Adrenal gland (tissue), 12 donors: Measurements from ENCODE around the gene COL23A1. TPM values are rescaled to one million over a fixed set of nuclear protein-coding genes. Genes with fewer than 3 reads are reported as not detected.

Experiments
- DNase-seq, 7 donors: peaks; one replicate each; pipeline ENCODE4 v3.0.0-alpha.2; 2019 to 2020
- H3K27ac ChIP-seq, 5 donors: fragments of 200-600 bp; sonication (generic) in 4 of 5; 1 replicate in 3 of 5; 2 replicates in 2 of 5; pipeline versions ENCODE4 v1.5.1 to v1.8.0; 2016 to 2020; ENCODE audit warnings: mild to moderate bottlenecking in 1 of 5
- H3K27me3 ChIP-seq: fragments of 200-600 bp; 2 replicates; pipeline ENCODE4 v1.8.0; 2021
- H3K36me3 ChIP-seq, 2 donors: fragments of 200-600 bp; replicated peaks in 1 of 2; 1 replicate in 1 of 2; 2 replicates in 1 of 2; pipeline versions ENCODE4 v1.5.1 to v1.8.0; 2018 to 2022
- H3K4me1 ChIP-seq, 2 donors: fragments of 200-600 bp; replicated peaks in 1 of 2; 1 replicate in 1 of 2; 2 replicates in 1 of 2; pipeline versions ENCODE4 v1.5.1 to v1.8.0; 2018 to 2021
- H3K4me3 ChIP-seq, 4 donors: fragments of 200-600 bp; sonication (generic) in 3 of 4; one replicate each; pipeline ENCODE4 v1.5.1; 2016 to 2018
- H3K9me3 ChIP-seq, 3 donors: fragments of 200-600 bp; sonication (generic) in 1 of 3; replicated peaks in 1 of 3; 1 replicate in 2 of 3; 2 replicates in 1 of 3; pipeline versions ENCODE4 v1.5.1 to v1.8.0; 2016 to 2021
- CTCF ChIP-seq, 6 experiments: fragments of 450-650 bp in 4 of 6; fragments of 200-600 bp in 2 of 6; sonication (generic) in 1 of 6; IDR thresholded peaks; 1 replicate in 5 of 6; 2 replicates in 1 of 6; pipeline versions ENCODE4 v1.5.1 to v1.8.0; 2016 to 2021; ENCODE audit warnings: antibody characterized with exemption in 6 of 6, mild to moderate bottlenecking in 2 of 6, moderate library complexity in 1 of 6
- POLR2A ChIP-seq, 2 donors: fragments of 450-650 bp; IDR thresholded peaks; one replicate each; pipeline ENCODE4 v1.6.1; 2017; ENCODE audit warnings: antibody characterized with exemption in 2 of 2, mild to moderate bottlenecking in 2 of 2, moderate library complexity in 1 of 2
- WGBS, 4 donors: extraction: QIAGEN DNeasy Blood & Tissue Kit in 2 of 4; methylation state at CpG; one replicate each; pipeline versions ENCODE4 v1.1.5 to v1.1.7; 2013 to 2017; 5-methylcytosine and 5-hydroxymethylcytosine counted together
- intact Hi-C, 2 donors: fragments of 100-400 bp; cut with DNase I; formaldehyde crosslinking; loops; one replicate each; pipeline versions ENCODE4 v1.14.1 to v1.15.0; 2022 to 2023
- polyA plus RNA-seq, 3 donors: library from polyadenylated mRNA; stranded (reverse); fragments of 200-250 nt in 2 of 3; fragments of 350-450 nt in 1 of 3; fragmentation: Illumina TruSeq in 1 of 3; extraction: RNeasy Lipid Tissue Mini Kit (QIAGEN cat#74804) in 1 of 3; gene quantifications; one replicate each; pipeline ENCODE4 v1.2.3, GENCODE V29; 2013 to 2014
- total RNA-seq, 9 donors: library from RNA; depleted of rRNA in 4 of 9; stranded (reverse); fragments of >200 nt in 4 of 9; fragments of 120-200 nt in 1 of 9; fragmentation: NEBNext Ultra II Directional in 1 of 9; extraction: Animal tissue kit (Norgen Biotek cat#: 25700) in 1 of 9; gene quantifications; one replicate each; pipeline versions ENCODE4 v1.1.0 to v1.2.4, GENCODE V29; 2013 to 2023
- donor health status: healthy with polysubstance abuse.
- donor health status: Bipolar disorder and iron deficiency.
- donor health status: DM: yes; HTN: yes; CAD: no.
- donor health status: DM: no; HTN: no; CAD: no.
- donor health status: DM: no; HTN: no; CAD: no.
- donor health status: DM: yes; HTN: yes; CAD: no.

COL23A1 gene
- total and polyA plus RNA-seq, 12 donors, result 0.09 to 4.4 (median 0.88) TPM

DNA sequence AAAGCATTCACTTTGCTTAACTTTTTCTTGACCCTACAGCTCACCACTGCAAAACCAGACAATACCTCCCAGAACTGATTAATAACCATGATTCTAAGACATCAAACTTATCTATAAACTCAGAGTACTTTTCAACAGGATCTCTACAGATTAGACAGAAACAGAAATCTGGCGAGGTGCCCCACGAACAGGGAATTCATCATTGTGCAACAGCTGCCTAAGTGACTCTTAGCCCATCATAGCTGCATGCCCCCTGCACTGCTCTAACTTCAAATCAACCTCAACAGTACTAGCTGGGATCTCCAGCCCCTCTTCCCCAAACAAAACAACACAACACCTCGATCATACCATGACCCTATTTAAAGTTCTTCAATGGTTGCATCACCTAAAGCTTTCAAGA lies 16.1 kb upstream of the COL23A1 start:
- 65 to 81% (median 76%) methylated on average over 3 of the region's 3 CpGs for WGBS, 4 donors
- Histone ChIP-seq H3K27me3 (no peaks in the 10 kb centered on the region), H3K27ac (no peak overlapping the region), H3K4me3 (no peak overlapping the region), H3K36me3 (peaks cover 0 to 66% of the 10 kb centered on the region in 2 donors), H3K4me1 (peaks cover 0 to 8% of the 10 kb centered on the region in 2 donors), H3K9me3 (no peaks in the 10 kb centered on the region)
- DNase-seq, result peak in 4 of 7 donors; percentile 26 to 56 (median 39)
- intact Hi-C loops, result no loop called here
- TF ChIP-seq POLR2A (IDR thresholded peaks at IDR 0.05), result no peak
- TF ChIP-seq CTCF (IDR thresholded peaks at IDR 0.05), result no peak

DNA sequence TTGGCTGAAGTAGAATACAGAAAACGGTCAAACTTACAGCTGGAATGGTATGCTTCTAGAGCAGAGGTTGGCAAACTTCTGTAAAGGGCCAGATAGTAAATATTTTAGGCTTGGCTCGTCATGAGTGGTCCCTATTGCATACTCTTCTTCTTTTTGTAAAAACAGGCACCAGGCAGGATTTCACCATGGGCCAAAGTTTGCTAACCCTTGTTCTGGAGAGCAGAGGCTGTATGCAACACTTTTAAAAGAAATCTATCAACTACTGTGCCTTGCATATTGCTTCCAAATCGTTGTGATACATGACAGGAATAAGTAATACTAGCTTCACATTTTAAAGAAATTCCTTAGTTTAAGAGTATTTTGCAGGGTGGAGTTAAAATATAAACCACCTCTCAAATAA lies 15.6 kb upstream of the COL23A1 start:
- Histone ChIP-seq H3K9me3 (no peaks in the 10 kb centered on the region), H3K4me1 (peaks cover 0 to 8% of the 10 kb centered on the region in 2 donors), H3K27ac (no peak overlapping the region), H3K4me3 (no peak overlapping the region), H3K36me3 (peaks cover 0 to 65% of the 10 kb centered on the region in 2 donors), H3K27me3 (no peaks in the 10 kb centered on the region)
- DNase-seq, result no peak
- 74 to 91% (median 89%) methylated on average over 3 of the region's 3 CpGs for WGBS, 4 donors
- TF ChIP-seq POLR2A (IDR thresholded peaks at IDR 0.05) (no peak), CTCF (IDR thresholded peaks at IDR 0.05) (no peak)
- intact Hi-C loops, result no loop called here

DNA sequence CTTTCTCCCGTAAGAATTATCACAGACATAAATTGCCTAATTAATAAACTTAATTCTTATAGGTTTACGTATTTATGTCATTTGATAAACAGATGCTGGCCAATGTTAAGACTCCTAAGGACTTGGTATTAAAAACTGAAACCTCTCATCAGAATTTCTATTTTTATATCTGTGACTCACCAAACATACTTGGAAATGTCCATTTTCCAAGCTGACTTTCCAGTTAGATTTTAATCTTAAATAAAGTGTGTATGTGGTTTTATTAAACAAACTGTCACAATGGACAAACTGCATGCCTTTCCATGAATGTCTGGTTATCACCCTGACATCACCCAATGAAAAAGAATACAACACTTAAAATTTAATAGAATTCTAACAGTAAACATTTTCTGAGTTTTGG lies 12.6 kb upstream of the COL23A1 start:
- no peak for DNase-seq
- no peaks in the 10 kb centered on the region for H3K27me3 ChIP-seq
- intact Hi-C loops, result no loop called here
- no peak for TF ChIP-seq CTCF (IDR thresholded peaks at IDR 0.05)
- no peak for TF ChIP-seq POLR2A (IDR thresholded peaks at IDR 0.05)
- 77 to 85% (median 84%) methylated on average over 2 of the region's 2 CpGs for WGBS, 4 donors
- H3K9me3 ChIP-seq, result no peaks in the 10 kb centered on the region
- H3K36me3 ChIP-seq, result peaks cover 0 to 49% of the 10 kb centered on the region in 2 donors
- no peak overlapping the region for H3K4me3 ChIP-seq
- H3K27ac ChIP-seq, result no peak overlapping the region
- peaks cover 0 to 8% of the 10 kb centered on the region in 2 donors for H3K4me1 ChIP-seq

GRCh38 chr5:178595750-178596149 lies 5.6 kb upstream of the COL23A1 start:
- TF ChIP-seq POLR2A (IDR thresholded peaks at IDR 0.05) (no peak), CTCF (IDR thresholded peaks at IDR 0.05) (no peak)
- no peak for DNase-seq
- WGBS, 4 donors, result 89 to 99% (median 93%) methylated on average over 2 of the region's 2 CpGs
- Histone ChIP-seq H3K36me3 (peaks cover 0 to 3% of the 10 kb centered on the region in 2 donors), H3K27ac (no peak overlapping the region), H3K4me3 (no peak overlapping the region), H3K9me3 (peaks cover 0 to 14% (median 10%) of the 10 kb centered on the region in 3 donors), H3K27me3 (no peaks in the 10 kb centered on the region), H3K4me1 (no peaks in the 10 kb centered on the region)
- intact Hi-C loops, result no loop called here
